Fibroblast of skin of scalp (primary cell): ENCODE data around the gene ZSWIM9.
A peak's percentile ranks its signal among the peaks of the same experiment; 100 is the strongest.

Experiments used
- DNase-seq: peaks from one replicate; pipeline ENCODE4 v3.0.0-alpha.2; 2013

Gene ZSWIM9

GRCh38 chr19:48175578-48175977 is 5.1 kb downstream of the ZSWIM9 start:
- DNase-seq = no peak

GRCh38 chr19:48176226-48176625 is 5.7 kb downstream of the ZSWIM9 start:
- DNase-seq = no peak

- no peak for DNase-seq
Observed at GRCh38 chr19:48181505-48181904, 11.0 kb downstream of the ZSWIM9 start.

- DNase-seq = no peak
Observed at GRCh38 chr19:48182434-48182833, 12.0 kb downstream of the ZSWIM9 start.

GRCh38 chr19:48183356-48183755 is 12.9 kb downstream of the ZSWIM9 start:
- DNase-seq = no peak

- no peak for DNase-seq
Observed at GRCh38 chr19:48186015-48186414, 15.5 kb downstream of the ZSWIM9 start.

- no peak for DNase-seq
Observed at GRCh38 chr19:48186541-48186991, 16.1 kb downstream of the ZSWIM9 start.

- peak; percentile 19 for DNase-seq
Observed at GRCh38 chr19:48190288-48190884, 19.9 kb downstream of the ZSWIM9 start.

GRCh38 chr19:48190885-48191284 is 20.4 kb downstream of the ZSWIM9 start:
- no peak for DNase-seq

- no peak for DNase-seq
Observed at GRCh38 chr19:48192750-48193149, 22.3 kb downstream of the ZSWIM9 start.

- no peak for DNase-seq
Observed at GRCh38 chr19:48194041-48194843, 23.8 kb downstream of the ZSWIM9 start.

GRCh38 chr19:48194844-48195830 is 24.7 kb downstream of the ZSWIM9 start:
- no peak for DNase-seq

- DNase-seq = no peak
Observed at GRCh38 chr19:48196321-48196763, 25.9 kb downstream of the ZSWIM9 start.

- no peak for DNase-seq
Observed at GRCh38 chr19:48196933-48197665, 26.6 kb downstream of the ZSWIM9 start.

- DNase-seq = no peak
Observed at GRCh38 chr19:48203222-48203793, 32.8 kb downstream of the ZSWIM9 start.

- peak; percentile 94 for DNase-seq
Observed at GRCh38 chr19:48203794-48204628, 33.5 kb downstream of the ZSWIM9 start.

GRCh38 chr19:48206397-48207093 is 36.1 kb downstream of the ZSWIM9 start:
- DNase-seq = no peak

- DNase-seq = no peak
Observed at GRCh38 chr19:48210005-48210404, 39.5 kb downstream of the ZSWIM9 start.

- DNase-seq = peak; percentile 43
Observed at GRCh38 chr19:48213959-48214358, 43.5 kb downstream of the ZSWIM9 start.

GRCh38 chr19:48216933-48217332 is 46.5 kb downstream of the ZSWIM9 start:
- no peak for DNase-seq
